Ammon's horn (tissue), 1 donor: Measurements from ENCODE around the gene C2CD2L.
"Not testable (repeated sequence)": the region's sequence is repeated elsewhere in the genome, so short reads cannot be mapped to it uniquely, and the experiment has no call there.

Source experiments
- DNase-seq: peaks from one replicate; pipeline ENCODE4 v3.0.0-alpha.2; 2016; ENCODE audit warnings: low spot score

Gene C2CD2L

GRCh38 chr11:119106564-119107537, at the start of gene C2CD2L:
Gene C2CD2L (plus strand): TSS chr11:119107344. CDS start chr11:119107742, 398 bp downstream.
- peak; percentile 91 for DNase-seq

DNA sequence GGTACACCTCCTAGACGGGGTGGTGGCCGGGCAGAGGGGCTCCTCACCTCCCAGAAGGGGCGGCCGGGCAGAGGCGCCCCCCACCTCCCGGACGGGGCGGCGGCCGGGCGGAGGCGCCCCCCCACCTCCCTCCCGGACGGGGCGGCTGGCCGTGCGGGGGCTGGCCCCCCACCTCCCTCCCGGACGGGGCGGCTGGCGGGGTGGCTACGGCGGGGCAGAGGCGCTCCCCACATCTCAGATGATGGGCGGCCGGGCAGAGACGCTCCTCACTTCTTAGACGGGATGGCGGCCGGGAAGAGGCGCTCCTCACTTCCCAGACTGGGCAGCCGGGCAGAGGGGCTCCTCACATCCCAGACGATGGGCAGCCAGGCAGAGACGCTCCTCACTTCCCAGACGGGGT, 48.0 kb upstream of the C2CD2L start:
- not testable (repeated sequence) for DNase-seq

- no peak for DNase-seq
Observed at GRCh38 chr11:119061256-119061655, 45.9 kb upstream of the C2CD2L start.

DNA sequence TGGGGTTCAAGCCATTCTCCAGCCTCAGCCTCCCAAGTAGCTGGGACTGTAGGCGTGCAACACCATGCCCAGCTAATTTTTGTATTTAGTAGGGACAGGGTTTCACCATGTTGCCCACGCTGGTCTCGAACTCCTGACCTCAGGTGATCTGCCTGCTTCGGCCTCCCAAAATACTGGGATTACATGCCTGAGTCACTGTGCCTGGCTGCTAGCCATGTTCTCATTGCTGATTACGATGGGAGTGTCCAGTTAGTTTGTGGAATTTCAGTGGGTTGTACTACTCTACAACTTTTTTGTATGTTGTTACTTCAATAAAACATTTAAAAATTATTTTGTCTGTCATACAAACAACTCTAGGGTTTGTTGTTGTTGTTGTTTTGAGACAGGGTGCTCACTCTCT, 44.4 kb upstream of the C2CD2L start:
- no peak for DNase-seq

- no peak for DNase-seq
Observed at GRCh38 chr11:119065369-119065768, 41.8 kb upstream of the C2CD2L start.

DNA sequence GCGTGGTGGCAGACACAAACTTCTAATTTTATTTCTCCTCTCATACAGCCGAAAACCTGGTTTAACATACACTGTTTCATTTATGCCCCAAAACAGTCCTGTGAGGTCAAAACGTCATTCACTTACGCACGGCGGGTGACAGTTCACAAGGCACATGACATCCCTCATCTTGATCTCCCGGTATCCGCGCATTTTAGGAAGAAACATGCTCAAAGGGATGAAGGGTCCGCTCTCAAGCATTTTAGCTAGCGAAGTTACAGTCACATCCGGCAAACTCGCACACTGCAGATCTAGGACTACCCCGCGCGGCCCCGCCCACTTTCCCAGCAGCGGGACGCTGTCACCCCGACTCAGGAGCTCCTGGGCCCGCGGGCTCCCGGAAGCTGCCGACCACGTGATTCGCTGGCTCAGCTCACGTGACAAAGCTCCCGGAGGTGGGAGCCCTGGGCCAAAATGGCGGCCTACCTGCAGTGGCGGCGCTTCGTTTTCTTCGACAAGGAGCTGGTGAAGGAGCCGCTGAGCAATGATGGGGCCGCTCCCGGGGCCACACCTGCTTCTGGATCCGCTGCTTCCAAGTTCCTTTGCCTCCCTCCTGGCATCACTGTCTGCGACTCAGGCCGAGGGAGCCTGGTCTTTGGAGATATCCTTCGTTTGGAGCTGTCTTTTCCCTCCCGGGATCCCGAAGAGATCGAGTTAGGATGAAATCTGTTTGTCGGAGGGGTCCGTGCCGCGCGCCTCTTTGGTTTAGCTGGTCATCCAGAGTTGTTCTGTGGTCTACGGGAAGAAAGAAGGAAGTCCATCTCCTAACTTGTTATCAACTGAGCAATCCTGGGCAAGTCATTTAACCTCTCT, 39.5 kb upstream of the C2CD2L start, which contains the start of gene VPS11:
VPS11 (plus strand) TSS at position 448 of the 852 bp plus-strand sequence; CDS start at position 454, 6 bp downstream.
- peak; percentile 96 for DNase-seq

GRCh38 chr11:119077839-119078238, 29.3 kb upstream of the C2CD2L start:
- DNase-seq, result no peak

- no peak for DNase-seq
Observed at GRCh38 chr11:119078675-119079420, 28.3 kb upstream of the C2CD2L start.

DNA sequence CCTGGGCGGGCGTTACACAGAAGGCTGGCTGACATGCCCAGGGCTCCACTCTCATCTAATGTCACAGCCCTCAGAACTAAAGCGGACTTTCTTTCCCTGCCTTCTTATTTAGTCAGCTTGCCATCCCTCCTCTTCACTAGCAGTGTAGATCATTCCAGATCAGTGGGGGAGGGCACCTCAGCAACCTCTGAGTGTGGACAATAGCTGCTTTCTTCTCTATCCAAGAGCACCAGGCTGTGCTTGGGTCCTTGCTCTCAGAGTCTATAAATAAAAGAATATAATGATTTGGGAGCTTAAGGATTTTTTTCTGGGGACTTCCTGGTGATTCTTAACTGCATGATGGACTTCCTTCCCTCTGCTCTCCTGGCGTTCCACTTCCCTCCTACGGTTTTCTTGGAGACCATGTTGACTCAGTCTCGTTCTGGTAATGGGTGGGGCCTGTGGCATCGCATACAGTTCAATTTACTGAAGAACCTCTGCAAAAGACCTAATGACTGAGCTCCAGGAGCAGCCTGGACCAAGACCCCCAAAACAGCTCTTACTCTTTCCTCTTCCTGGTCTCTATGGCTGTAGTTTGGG, 25.4 kb upstream of the C2CD2L start:
- DNase-seq, result peak; percentile 85

GRCh38 chr11:119084663-119085436, 22.3 kb upstream of the C2CD2L start, which contains the start of gene HMBS:
Gene HMBS (plus strand): TSS chr11:119084881. CDS start chr11:119085034, 153 bp downstream.
- DNase-seq, result peak; percentile 99

DNA sequence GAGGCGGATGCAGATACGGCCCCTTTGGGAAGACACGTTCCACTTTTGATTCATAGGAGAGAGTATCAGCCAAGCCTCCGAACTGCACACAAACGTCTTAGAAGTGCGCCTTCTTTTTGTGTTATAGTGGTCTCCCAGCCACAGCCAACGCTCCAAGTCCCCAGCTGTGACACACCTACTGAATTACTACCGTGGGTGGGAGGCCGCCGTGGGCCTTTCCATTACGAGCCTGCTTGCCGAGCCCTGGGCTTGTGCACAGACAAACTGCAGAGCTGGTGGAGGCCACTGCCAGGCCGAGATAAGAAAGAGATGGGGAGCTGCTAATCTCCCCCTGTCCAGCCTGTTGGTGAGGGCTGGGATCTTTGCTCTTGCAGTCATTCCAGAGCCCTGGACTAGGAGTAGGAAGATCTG, 21.7 kb upstream of the C2CD2L start:
- DNase-seq, result no peak

DNA sequence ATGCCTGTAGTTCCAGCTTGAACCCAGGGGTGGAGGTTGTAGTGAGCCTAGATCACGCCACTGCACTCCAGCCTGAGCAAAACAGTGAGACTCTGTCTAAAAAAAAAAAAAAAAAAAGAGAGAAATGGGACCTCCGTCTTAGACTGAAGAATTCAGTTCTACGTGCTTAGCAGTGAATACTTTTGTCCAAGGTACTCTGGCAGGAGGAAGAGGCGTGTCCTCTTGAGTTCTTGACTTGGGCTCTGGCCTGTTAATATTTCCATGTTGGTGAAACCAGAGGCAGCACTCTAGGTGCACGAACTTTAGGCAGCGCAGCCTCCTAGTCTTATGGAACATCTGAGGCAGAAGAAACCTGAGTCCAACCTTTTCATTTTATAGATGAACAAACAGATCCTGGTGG, 20.0 kb upstream of the C2CD2L start:
- no peak for DNase-seq

DNA sequence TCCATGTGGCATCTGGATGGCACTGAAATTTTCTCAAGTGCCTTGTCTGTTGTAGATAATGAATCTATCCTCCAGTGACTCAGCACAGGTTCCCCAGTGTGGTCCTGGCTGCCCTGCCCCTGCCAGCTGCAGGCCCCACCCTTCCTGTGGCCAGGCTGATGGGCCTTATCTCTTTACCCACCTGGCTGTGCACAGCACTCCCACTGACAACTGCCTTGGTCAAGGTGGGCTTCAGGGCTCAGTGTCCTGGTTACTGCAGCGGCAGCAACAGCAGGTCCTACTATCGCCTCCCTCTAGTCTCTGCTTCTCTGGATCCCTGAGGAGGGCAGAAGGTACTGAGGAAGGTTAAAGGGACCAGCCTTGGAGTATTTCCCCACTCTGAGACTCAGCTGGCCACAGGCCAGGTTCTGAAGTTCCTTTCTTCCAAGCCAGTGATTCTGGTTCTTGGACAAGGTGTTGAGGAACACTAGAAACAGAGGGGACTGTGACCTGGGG, 19.4 kb upstream of the C2CD2L start:
- no peak for DNase-seq

GRCh38 chr11:119088406-119088805, 18.7 kb upstream of the C2CD2L start:
- no peak for DNase-seq

- no peak for DNase-seq
Observed at GRCh38 chr11:119089319-119089718, 17.8 kb upstream of the C2CD2L start.

GRCh38 chr11:119091178-119091577, 16.0 kb upstream of the C2CD2L start:
- DNase-seq, result no peak

DNA sequence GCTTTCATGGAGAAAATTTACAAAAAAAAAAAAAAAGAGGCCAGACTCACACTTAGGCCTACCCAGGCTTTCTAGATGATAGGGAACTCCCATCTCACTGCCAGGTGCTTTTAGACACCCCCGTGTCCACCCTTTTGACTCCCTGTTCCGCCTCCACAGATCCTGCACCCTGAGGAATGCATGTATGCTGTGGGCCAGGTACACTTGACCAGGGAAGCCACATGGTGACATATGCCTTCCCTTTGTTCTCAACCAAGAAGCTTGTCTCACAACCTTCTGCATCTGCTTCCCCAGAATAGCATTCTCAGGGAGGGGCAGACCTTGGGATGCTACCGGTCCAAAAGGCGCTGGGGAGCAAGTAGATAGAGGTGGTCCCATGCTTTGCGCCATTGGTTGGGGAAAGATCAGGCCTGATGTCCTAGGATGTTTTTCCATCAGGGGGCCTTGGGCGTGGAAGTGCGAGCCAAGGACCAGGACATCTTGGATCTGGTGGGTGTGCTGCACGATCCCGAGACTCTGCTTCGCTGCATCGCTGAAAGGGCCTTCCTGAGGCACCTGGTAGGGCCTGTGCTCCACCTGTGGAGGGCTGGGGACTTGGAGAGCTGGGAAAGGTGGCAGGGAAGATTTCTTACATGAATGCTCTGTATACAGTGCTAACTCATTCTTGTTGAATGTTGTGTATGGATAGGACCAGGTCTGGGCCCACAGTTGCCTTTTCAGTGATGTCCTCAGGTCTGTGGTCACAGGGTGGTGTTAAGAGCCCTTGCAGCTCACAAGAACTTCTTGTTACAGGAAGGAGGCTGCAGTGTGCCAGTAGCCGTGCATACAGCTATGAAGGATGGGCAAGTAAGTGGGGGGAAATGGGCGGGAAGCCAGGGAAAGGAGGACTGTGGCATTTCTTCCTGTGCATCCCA, 14.9 kb upstream of the C2CD2L start:
- DNase-seq, result no peak

DNA sequence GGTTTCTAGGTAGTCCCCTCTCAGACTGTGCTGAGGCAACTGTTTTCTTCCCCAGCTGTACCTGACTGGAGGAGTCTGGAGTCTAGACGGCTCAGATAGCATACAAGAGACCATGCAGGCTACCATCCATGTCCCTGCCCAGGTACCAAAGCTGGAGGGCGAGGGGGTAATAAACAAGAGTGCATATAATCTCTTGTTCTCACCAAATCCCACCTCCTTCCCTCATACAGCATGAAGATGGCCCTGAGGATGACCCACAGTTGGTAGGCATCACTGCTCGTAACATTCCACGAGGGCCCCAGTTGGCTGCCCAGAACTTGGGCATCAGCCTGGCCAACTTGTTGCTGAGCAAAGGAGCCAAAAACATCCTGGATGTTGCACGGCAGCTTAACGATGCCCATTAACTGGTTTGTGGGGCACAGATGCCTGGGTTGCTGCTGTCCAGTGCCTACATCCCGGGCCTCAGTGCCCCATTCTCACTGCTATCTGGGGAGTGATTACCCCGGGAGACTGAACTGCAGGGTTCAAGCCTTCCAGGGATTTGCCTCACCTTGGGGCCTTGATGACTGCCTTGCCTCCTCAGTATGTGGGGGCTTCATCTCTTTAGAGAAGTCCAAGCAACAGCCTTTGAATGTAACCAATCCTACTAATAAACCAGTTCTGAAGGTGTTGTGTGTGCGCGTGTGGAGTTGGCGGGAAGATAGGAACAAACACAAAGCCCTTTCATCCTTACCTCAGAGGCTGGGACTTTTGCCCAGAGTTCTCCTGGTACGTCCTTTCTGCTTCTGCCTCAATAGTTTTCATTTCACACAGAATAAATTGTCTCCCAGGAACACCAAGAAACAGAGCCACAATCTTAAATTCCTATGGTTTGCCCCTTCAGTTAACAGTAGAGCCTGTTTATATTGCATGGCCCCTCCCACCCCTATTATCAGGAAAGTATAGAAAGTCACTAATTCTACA, 14.0 kb upstream of the C2CD2L start:
- DNase-seq, result peak; percentile 47
